Activated T-helper 17 cell treated with anti-CD3 and anti-CD28 coated beads, Interleukin-2, amount 50 U/mL, for 72 hours (primary cell): Measurements from ENCODE around the gene ZNF784. TPM values are rescaled to one million over a fixed set of nuclear protein-coding genes. Genes with fewer than 3 reads are reported as not detected.

ENCODE experiments used
- ATAC-seq: fragments of 150-1000 bp; cut with Tn5 transposase; replicated peaks from 2 replicates; pipeline ENCODE4 v1.10.0; 2021; ENCODE audit warnings: mild to moderate bottlenecking, moderate library complexity
- H3K27ac Mint-ChIP-seq: one replicate; pipeline ENCODE4 v1.8.0; 2022; ENCODE audit warnings: mixed read lengths
- H3K27me3 Mint-ChIP-seq: one replicate; pipeline ENCODE4 v1.8.0; 2022; ENCODE audit warnings: mixed read lengths
- H3K36me3 Mint-ChIP-seq: one replicate; pipeline ENCODE4 v1.8.0; 2022; ENCODE audit warnings: low read depth, mild to moderate bottlenecking, mixed read lengths
- H3K4me1 Mint-ChIP-seq: one replicate; pipeline ENCODE4 v1.8.0; 2022; ENCODE audit warnings: mixed read lengths
- H3K4me3 Mint-ChIP-seq: one replicate; pipeline ENCODE4 v1.8.0; 2022; ENCODE audit warnings: mild to moderate bottlenecking, mixed read lengths
- H3K9me3 Mint-ChIP-seq: one replicate; pipeline ENCODE4 v1.8.0; 2022; ENCODE audit warnings: mixed read lengths
- total RNA-seq, 2 donors: library from RNA; stranded (reverse); gene quantifications; one replicate each; pipeline ENCODE4 v1.2.3, GENCODE V29; 2022

The ZNF784 gene
- total RNA-seq, 2 donors from 2014 or later, result 4.6 to 5.3 TPM

DNA sequence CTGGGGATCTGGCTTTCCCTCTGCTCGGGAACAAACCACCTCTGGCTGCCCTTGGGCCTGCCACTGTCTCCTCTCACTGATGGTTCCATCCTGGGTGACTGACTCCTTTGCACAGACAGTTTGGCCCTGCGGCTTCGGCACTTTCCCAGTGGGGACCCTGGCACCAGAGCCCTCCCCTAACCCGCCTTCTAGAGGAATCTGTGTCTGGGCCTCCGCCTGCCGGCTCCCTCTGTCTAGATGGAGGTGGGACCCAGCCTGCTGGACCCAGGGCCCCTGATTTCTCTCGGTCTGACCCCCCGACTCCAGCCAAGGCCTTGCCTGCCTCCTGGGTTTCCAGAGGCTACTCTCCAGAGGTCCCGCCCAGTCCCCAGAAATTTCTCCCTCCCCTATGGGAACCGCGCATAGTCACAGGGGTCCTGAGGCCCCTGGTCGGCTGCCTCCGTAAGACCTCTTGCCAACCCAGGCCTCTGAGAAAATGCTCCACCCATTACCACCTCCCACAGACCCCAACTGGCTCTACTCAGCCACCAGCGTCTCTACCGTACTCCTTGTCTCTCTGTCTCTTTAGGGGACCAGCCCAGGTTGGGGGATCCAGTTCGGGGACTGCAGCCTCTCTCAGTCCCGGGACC lies 26.4 kb upstream of the ZNF784 start:
- Mint-ChIP-seq H3K4me1 (peaks cover 12% of the 10 kb centered on the region), H3K9me3 (no peaks in the 10 kb centered on the region), H3K36me3 (peaks cover 51% of the 10 kb centered on the region), H3K27ac (peak overlapping the region; percentile 46), H3K27me3 (no peaks in the 10 kb centered on the region), H3K4me3 (peak overlapping the region; percentile 49)
- no peak for ATAC-seq

GRCh38 chr19:55650126-55650557 lies 25.8 kb upstream of the ZNF784 start:
- H3K36me3 Mint-ChIP-seq, result peaks cover 51% of the 10 kb centered on the region
- peaks cover 12% of the 10 kb centered on the region for H3K4me1 Mint-ChIP-seq
- H3K9me3 Mint-ChIP-seq, result no peaks in the 10 kb centered on the region
- peak overlapping the region; percentile 49 for H3K4me3 Mint-ChIP-seq
- peak overlapping the region; percentile 46 for H3K27ac Mint-ChIP-seq
- ATAC-seq, result no peak
- H3K27me3 Mint-ChIP-seq, result no peaks in the 10 kb centered on the region

GRCh38 chr19:55649268-55650125 lies 25.1 kb upstream of the ZNF784 start:
- Mint-ChIP-seq H3K9me3 (no peaks in the 10 kb centered on the region), H3K4me1 (peaks cover 12% of the 10 kb centered on the region), H3K4me3 (peak overlapping the region; percentile 65)

GRCh38 chr19:55648585-55649267 lies 24.4 kb upstream of the ZNF784 start:
- Mint-ChIP-seq H3K36me3 (peaks cover 55% of the 10 kb centered on the region), H3K4me1 (peaks cover 12% of the 10 kb centered on the region), H3K4me3 (peak overlapping the region; percentile 65), H3K9me3 (no peaks in the 10 kb centered on the region), H3K27ac (peak overlapping the region; percentile 46), H3K27me3 (no peaks in the 10 kb centered on the region)
- ATAC-seq, result no peak

More at GRCh38 chr19:55649268-55650125, 25.1 kb upstream of the ZNF784 start:
- Mint-ChIP-seq H3K36me3 (peaks cover 55% of the 10 kb centered on the region), H3K27me3 (no peaks in the 10 kb centered on the region), H3K27ac (peak overlapping the region; percentile 46)
- no peak for ATAC-seq

GRCh38 chr19:55647732-55648584 lies 23.6 kb upstream of the ZNF784 start, which contains the start of gene CCDC106:
TSS of gene CCDC106 (plus strand) at chr19:55648212. CDS start at chr19:55649047, 835 bp downstream.
- Mint-ChIP-seq H3K36me3 (peaks cover 59% of the 10 kb centered on the region), H3K4me1 (peaks cover 17% of the 10 kb centered on the region), H3K27ac (peak within 1 kb of the TSS; percentile 46), H3K9me3 (no peaks in the 10 kb centered on the region), H3K4me3 (peak within 1 kb of the TSS; percentile 65), H3K27me3 (no peaks in the 10 kb centered on the region)
- no peak for ATAC-seq

GRCh38 chr19:55646889-55647731 lies 22.7 kb upstream of the ZNF784 start:
- no peak for ATAC-seq
- Mint-ChIP-seq H3K9me3 (no peaks in the 10 kb centered on the region), H3K36me3 (peaks cover 62% of the 10 kb centered on the region), H3K4me1 (peaks cover 19% of the 10 kb centered on the region), H3K27me3 (no peaks in the 10 kb centered on the region), H3K4me3 (peak overlapping the region; percentile 58), H3K27ac (peak overlapping the region; percentile 12)

- peaks cover 24% of the 10 kb centered on the region for H3K4me1 Mint-ChIP-seq
- H3K36me3 Mint-ChIP-seq, result peaks cover 72% of the 10 kb centered on the region
- H3K27ac Mint-ChIP-seq, result peak overlapping the region; percentile 54
- no peak for ATAC-seq
- peak overlapping the region; percentile 96 for H3K4me3 Mint-ChIP-seq
- H3K9me3 Mint-ChIP-seq, result no peaks in the 10 kb centered on the region
- no peaks in the 10 kb centered on the region for H3K27me3 Mint-ChIP-seq
These were observed 21.1 kb upstream of the ZNF784 start for GRCh38 chr19:55645512-55645881.

- Mint-ChIP-seq H3K36me3 (peaks cover 73% of the 10 kb centered on the region), H3K4me3 (peak overlapping the region; percentile 96), H3K9me3 (no peaks in the 10 kb centered on the region), H3K4me1 (peaks cover 19% of the 10 kb centered on the region), H3K27me3 (no peaks in the 10 kb centered on the region), H3K27ac (peak overlapping the region; percentile 98)
- ATAC-seq, result no peak
These were observed 20.6 kb upstream of the ZNF784 start for GRCh38 chr19:55644842-55645511.

GRCh38 chr19:55644191-55644833 lies 19.9 kb upstream of the ZNF784 start:
- H3K4me3 Mint-ChIP-seq, result peak overlapping the region; percentile 96
- no peaks in the 10 kb centered on the region for H3K27me3 Mint-ChIP-seq
- H3K4me1 Mint-ChIP-seq, result peaks cover 13% of the 10 kb centered on the region
- H3K9me3 Mint-ChIP-seq, result no peaks in the 10 kb centered on the region
- H3K36me3 Mint-ChIP-seq, result peaks cover 66% of the 10 kb centered on the region
- peak overlapping the region; percentile 98 for H3K27ac Mint-ChIP-seq
- no peak for ATAC-seq

- ATAC-seq, result no peak
- H3K9me3 Mint-ChIP-seq, result peaks cover 3% of the 10 kb centered on the region
- no peaks in the 10 kb centered on the region for H3K27me3 Mint-ChIP-seq
- peaks cover 70% of the 10 kb centered on the region for H3K36me3 Mint-ChIP-seq
- peaks cover 17% of the 10 kb centered on the region for H3K4me1 Mint-ChIP-seq
- peak overlapping the region; percentile 96 for H3K4me3 Mint-ChIP-seq
- peak overlapping the region; percentile 98 for H3K27ac Mint-ChIP-seq
These were observed 19.5 kb upstream of the ZNF784 start for GRCh38 chr19:55643887-55644176.

- H3K27ac Mint-ChIP-seq, result peak within 1 kb of the TSS; percentile 98
- H3K4me3 Mint-ChIP-seq, result peak within 1 kb of the TSS; percentile 96
- H3K9me3 Mint-ChIP-seq, result peaks cover 3% of the 10 kb centered on the region
- peak; percentile 75 for ATAC-seq
- peaks cover 74% of the 10 kb centered on the region for H3K36me3 Mint-ChIP-seq
- H3K27me3 Mint-ChIP-seq, result no peaks in the 10 kb centered on the region
- peaks cover 18% of the 10 kb centered on the region for H3K4me1 Mint-ChIP-seq
These were observed 18.9 kb upstream of the ZNF784 start, which contains the start of gene ZNF581 for GRCh38 chr19:55643003-55643886. TSS of gene ZNF581 (plus strand) at chr19:55643649. CDS start at chr19:55644572, 923 bp downstream.
